Glomerular visceral epithelial cell (primary cell): ENCODE data around the gene FBXO24.
"Not testable (repeated sequence)": the region's sequence is repeated elsewhere in the genome, so short reads cannot be mapped to it uniquely, and the experiment has no call there.

Source experiments
- DNase-seq: peaks from one replicate; pipeline ENCODE4 v3.0.0-alpha.2; 2016; ENCODE audit errors: extremely low spot score

Gene FBXO24

GRCh38 chr7:100561491-100562194 is 24.5 kb upstream of the FBXO24 start:
- DNase-seq: no peak

DNA sequence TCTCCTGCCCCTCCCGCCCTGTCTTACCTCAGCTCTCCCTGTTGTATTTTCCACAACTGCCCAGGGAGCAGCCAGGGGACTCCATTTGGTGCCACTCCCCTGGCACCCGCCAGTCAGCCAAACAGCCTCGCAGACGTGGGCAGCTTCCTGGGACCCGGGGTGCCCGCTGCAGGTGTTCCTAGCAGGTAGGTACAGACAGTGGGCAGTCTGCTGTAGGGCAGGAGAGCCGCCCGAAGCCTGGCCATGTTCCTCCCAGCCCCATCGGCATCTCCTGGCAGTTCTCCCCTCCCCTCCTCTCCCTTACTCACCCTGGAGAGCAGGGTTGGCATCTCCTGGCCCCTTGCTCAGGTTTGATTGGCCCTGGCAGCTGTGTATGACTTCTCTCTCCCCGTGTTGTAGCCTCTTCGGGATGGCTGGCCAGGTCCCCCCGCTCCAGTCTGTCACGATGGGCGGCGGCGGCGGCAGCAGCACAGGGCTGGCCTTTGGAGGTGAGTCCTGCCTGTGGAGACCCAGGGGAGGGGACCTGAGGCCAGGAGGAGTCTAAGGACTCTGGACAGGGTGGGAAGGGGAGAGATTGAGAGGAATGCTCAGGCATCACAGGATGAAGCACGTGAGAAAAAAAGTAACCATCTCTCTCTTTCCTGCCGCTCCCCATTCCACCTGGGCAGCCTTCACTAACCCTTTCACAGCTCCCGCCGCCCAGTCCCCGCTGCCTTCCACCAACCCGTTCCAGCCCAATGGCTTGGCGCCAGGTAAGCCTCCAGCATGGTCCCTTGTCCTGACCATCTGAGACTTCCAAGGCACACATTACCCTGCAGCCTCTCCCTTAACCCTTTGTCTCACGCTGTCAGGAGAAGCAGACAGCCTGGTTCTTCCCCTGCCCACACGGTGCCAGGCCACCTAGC is 23.7 kb upstream of the FBXO24 start:
- DNase-seq: no peak

DNA sequence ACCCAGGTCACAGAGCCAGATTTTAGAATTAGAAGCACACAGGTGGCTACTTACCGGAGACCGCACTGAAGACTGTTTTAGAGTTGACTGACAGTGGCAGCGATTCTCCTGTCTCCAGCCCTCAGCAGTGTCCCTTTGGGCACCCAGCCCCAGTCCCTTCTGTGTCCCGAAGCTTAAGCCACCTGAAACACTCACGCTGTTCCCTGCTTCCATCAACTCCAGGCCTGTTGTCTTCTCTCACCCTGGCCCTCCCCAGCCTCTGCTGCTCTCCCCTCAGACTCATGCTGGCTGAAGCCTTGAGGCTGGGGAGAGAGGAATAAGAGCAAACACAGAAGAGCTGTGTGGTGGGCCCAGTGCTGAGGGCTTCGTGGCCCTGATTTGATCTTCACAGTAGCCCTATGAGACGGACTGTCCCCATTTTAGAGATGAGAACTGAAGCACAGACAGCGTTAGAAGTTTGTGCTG is 23.0 kb upstream of the FBXO24 start:
- DNase-seq: no peak

GRCh38 chr7:100563809-100564400 is 22.2 kb upstream of the FBXO24 start:
- peak; percentile 57 for DNase-seq

DNA sequence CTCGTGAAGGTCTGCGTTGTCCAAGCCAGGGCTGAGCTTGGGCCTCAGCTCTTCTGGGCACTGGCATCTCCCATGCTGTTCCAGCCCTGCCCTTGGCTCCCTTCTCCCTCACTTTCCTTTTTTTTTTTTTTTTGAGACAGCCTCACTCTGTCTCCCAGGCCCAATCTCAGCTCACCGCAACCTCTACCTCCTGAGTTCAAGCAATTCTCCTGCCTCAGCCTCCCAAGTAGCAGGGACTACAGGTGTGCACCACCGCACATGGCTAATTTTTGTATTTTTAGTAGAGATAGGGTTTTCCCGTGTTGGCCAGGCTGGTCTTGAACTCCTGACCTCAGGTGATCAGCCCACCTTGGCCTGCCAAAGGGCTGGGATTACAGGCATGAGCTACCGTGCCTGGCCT is 21.7 kb upstream of the FBXO24 start:
- not testable (repeated sequence) for DNase-seq

DNA sequence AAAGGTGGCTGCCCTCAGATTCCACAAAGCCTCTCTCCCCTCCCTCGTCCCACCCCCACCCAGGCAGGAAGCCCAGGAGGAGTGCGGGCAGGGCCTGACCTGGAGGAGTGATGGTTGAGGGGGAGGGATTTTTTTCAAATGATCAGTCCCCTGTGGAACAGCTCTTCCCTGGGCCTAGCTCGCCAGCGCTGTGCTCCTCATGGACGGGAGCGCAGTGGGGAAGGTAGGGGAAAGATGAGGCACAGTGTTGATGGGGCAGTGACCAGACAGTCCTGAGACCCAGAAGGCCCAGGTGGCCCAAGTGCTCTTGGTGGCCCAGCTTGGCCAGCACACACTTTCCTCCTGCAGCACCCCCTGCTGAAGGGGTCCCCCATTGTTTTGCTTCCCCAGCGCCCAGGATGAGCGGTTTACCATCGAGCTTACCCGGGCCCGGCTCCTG is 21.0 kb upstream of the FBXO24 start:
- no peak for DNase-seq

DNA sequence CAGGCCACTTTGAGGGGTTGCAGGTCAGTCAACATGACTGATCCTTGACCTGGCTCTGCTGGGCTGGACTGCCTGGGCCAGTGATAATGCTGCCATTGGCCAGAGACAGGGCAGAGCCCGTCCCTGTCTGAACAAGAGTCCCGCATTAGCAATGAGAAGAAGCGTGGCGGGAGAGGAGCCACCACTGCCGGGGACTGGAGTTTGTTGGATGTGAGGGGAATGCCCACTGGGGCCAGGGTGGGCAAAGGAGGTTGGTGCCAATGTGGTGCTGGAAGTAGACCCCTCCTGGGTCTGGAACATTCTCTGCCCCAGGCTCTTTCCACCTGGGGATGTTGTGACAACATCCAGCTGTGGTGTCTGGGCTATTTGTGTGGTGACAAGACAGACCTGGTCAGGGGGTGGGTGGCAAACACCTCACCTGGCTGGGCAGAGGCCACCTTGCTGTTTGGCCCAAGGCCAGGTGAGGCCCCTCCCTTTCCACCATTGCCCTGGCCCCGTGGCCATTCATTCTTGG is 20.1 kb upstream of the FBXO24 start:
- no peak for DNase-seq

DNA sequence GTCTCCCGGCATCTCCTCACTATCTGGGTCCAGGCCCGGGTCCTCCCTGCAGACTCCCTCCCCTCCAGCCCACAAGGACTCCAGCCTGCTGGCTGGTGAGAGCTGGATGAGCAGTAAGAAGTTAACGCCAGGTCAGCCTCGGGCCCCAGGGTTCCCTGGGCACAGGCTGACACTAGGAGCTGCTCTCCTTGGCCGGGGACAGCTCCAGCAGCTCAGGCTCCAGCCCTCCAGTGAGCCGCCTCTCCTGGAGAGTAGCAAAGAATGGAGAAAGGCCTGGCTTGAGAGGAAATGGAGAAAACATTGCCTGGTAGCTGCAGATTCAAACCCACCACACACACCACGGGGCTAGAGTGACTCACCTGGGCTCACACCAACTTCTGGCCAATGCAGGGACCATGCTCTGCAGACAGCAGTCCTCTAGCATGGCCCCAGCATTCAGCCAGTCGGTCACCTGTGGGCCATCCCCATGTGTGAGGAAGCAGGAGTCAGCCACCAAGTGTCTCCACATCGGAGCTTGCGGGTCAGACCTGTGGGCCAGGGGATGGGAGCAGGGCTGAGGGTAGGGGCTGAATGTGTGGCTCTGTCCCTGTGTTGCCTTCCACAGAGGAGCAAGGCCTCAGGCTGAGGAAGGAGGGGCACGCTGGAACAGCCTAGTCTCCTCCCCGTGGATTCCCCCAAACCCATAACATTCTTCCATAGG is 18.9 kb upstream of the FBXO24 start:
- DNase-seq: no peak

- no peak for DNase-seq
Measured at GRCh38 chr7:100567751-100568175, 18.4 kb upstream of the FBXO24 start.

- DNase-seq: no peak
Measured at GRCh38 chr7:100568176-100568895, 17.8 kb upstream of the FBXO24 start.

DNA sequence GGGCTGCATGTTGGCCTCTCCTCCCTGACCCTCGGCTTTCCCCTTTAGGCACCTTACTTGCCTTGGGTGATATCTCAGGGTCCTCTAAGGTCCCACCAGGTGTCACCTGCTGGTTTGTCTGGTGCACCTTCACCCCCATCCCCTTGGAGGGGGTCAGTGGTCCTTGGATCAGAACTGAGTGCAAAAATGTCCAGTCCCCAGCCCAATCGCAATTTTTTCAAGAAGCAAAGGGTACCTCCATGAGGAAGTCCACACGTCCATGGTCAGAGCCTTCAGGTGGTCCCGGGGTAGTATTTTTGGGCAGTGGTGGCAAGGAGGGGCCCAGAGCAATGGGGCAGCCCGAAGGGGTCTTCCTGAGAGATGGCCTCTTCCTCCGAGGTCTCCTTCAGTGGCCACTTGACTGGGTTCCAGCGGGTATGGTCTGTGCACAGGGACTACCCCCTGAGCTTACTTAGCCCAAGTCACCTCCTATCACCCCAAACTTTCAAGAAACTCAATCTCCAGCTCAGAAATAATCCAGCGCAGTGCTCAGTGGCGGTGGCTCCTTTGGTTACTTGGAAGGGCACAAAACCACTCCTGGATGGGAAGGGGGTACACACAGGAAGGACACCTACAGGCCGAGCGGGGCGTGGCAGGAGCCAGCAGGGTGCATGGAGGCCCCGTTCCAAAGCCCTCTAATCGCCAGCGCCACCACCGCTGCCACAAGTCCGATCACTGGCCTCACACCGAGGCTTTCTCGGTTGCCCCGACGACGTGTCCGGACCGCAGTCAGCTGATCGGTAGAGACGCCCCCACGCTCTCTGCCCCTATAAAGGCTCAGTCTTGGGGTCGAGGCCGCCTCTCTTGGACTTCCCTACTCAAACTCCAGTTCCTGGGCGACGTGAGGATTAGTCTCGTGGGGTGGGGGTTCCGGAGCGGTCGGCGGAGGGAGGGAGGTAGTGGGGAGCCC is 17.0 kb upstream of the FBXO24 start:
- DNase-seq: no peak

DNA sequence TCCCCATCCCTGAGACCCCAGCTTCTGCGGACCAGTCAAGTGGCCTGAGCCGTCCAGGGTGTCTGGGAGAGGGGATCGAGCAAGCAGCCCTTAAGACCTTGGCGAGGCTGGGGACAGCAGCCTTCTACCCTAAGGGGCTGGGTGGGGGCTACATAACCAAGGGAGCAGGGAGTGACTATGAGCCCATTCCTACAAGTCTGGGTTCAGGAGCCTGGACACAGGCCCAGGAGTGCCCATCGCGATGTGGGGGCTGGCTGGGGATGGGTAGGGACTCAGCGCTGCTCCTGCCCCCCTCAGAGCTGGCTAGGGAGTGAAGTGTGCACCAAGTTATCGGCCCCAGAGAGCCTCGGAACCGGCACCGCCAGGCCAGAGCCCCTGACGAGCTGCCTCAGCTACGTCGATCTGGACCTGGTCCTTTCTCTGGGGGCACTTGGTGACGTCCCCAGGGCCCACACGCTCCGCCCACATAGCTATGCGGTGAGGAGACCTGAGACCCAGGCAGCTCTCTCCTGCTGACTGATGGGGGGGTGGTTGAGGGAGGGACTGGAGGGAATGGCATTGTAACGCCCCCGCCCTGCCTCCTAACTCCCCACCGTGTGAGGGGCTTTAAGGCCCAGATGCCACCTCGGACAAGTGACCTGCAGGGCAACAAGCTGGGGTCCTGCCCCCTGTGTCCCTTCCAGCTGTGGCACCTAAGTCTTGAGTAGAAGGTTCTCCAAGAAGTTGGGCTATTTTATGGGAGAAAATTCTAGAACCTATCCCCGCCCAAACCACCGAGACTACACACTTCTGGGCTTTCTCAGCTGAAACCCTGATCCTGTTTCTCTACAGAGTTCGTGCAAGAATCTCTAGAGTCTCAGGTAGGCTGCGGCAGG is 14.9 kb upstream of the FBXO24 start:
- DNase-seq: no peak

DNA sequence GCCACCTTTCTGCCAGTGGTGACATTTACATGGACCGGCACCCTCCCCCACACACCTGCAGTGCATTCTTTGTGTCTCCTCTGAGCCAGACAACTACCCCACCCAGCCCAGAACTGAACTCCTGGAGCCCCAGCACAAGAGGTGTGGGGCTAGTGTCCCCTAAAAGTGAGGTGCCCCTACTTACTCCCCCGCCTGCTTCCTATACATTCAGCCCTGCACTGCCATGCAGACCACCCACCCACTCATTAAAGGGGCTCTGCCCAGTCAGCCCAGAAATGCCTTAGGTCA is 14.4 kb upstream of the FBXO24 start:
- DNase-seq: no peak

DNA sequence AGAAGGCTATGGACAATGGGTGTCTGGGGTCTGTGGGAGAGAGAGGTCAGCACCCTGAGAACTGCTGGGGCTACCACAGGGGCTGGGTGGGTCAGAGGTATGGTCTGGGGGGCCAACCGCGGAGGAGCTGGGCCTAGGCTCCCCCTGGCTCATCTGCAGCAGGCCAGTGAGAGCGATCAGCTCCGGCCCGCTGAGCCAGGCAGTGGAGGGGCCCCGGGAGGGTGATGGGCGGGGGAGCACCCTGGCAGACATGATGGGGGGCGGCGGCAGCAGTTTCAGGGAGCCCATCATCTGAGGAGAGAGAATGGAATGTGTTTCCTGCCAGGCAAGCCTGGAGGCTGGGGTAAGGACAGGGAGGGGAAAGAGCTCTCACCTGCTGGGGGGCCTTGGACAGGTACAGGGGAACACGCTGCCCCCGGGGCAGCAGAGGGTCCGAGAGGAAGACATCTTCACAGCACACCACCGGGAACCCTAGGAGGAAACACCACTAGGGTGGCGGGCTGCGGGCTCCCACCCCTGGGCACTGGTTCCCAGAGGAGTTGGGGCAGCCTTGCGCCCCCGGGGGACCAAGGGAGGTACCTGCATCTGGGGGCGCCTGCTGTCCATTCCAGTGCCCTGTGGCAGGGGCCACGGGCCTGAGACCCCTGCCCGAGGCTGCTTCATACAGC is 13.7 kb upstream of the FBXO24 start:
- no peak for DNase-seq

DNA sequence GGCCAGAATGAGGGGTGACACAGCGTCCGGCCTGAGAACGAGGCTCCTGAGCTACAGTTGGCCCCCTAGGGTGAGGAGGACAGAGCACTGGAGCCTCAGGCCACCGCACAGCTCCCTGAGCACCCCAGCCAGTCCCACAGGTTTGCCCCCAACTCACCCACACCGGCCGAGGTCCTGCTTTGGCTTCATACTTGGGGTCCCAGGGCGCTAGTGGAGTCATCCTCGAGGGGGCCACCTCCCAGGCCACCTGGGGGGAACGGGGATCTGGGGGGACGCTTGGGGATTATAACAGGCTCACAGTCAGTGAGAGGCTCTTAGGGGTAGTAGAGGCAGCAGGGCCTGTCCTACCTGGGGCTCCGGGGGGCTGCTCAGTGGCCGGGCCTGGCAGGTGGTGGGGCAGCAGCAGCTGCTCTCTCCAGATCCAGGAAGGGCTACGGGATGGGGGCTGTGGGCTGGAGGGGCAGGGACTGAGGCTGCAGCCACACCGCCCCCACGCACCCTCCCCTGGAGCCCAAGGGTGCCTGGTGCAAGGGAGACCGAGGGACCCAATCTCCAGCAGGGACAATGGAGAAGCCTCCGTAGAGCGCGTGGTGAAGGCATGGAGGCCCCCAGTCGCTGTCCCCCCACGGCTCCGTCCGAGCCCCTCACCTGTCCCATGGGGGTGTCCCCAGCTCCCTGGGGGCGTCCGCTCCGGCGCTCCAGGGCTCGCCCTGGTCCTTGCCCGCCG is 13.0 kb upstream of the FBXO24 start:
- no peak for DNase-seq

DNA sequence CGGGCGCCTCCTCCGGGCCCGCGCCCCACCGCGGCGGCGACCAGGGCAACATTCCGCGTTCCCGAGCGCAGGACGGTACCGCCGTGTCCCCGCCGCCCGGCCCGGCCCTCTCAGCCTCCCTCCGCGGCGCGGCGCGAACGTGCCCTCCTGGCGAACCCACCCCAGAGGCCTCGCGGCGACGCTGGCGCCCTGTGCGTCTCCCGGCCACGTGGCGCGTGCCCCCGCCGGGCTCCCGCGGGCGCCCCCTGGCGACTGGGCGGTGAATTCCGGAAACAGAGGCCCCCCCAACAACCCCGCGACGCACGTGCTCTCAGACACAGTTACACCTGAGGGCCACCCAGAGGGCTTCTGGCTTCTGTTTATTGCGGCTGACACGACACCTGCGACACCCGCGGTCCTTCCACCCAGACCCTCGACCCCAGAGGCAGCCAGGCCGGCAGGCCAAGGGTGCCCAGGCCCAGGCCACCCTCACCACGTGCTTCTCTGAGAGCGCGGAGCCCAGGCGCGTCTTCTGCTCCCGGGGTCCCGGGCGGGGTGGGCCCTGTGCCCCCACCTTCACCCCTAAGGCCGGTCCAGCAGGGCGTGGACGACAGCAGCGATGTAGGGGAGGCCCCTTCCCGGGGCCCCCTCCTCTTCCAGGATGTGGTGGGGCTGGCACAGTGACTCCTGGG is 12.3 kb upstream of the FBXO24 start, which contains the start of gene SAP25:
TSS of gene SAP25 (minus strand) at position 210 of the 671 bp plus-strand sequence. CDS start at position 52, 158 bp downstream.
- DNase-seq: no peak
